ENCODE measurements around the gene BET1. TPM values are rescaled to one million over a fixed set of nuclear protein-coding genes. Genes with fewer than 3 reads are reported as not detected.

BET1 gene
- total RNA-seq, 1 experiment from 2014 or later = 21.4 TPM

- Histone ChIP-seq H3K27ac (ENCODE audit: insufficient read length, low read depth, low read length) (no peak overlapping the region), H3K56ac (ENCODE audit: insufficient read length, low read depth, low read length) (no peak overlapping the region), H4K20me1 (ENCODE audit: control insufficient read depth, insufficient read depth, insufficient read length) (no peaks in the 10 kb centered on the region), H2BK120ac (ENCODE audit: low read depth, low read length, poor library complexity, severe bottlenecking) (no peak overlapping the region), H2BK5ac (ENCODE audit: insufficient read length, low read length) (no peak overlapping the region), H3K9me3 (ENCODE audit: control insufficient read depth, low read depth, low read length) (no peaks in the 10 kb centered on the region), H2BK20ac (ENCODE audit: low read depth, low read length, poor library complexity, severe bottlenecking) (no peak overlapping the region), H2BK15ac (ENCODE audit: low read depth, low read length) (no peak overlapping the region), H3K4me1 (ENCODE audit: insufficient read depth, low read length) (no peaks in the 10 kb centered on the region), H3K79me1 (ENCODE audit: insufficient read depth, low read depth, low read length, poor library complexity, severe bottlenecking) (no peaks in the 10 kb centered on the region), H2AFZ (ENCODE audit: low read length) (no peak overlapping the region), H3K9ac (ENCODE audit: extremely low read depth, insufficient read length, low read length) (no peak overlapping the region), H3K4ac (ENCODE audit: low read depth, low read length) (no peak overlapping the region), H4K91ac (ENCODE audit: insufficient read length, low read depth, low read length) (no peak overlapping the region), H3T11ph (ENCODE audit: low read length) (no peak overlapping the region), H2AK5ac (ENCODE audit: insufficient read length, low read length) (no peak overlapping the region), H3K23ac (ENCODE audit: insufficient read length, low read depth, low read length) (no peak overlapping the region), H3K23me2 (ENCODE audit: insufficient read length, low read depth, low read length, poor library complexity, severe bottlenecking) (no peaks in the 10 kb centered on the region), H2BK12ac (ENCODE audit: insufficient read length, low read depth, low read length) (no peak overlapping the region), H3K14ac (ENCODE audit: insufficient read depth, low read length) (no peak overlapping the region), H3K79me2 (ENCODE audit: insufficient read depth, low read length) (no peaks in the 10 kb centered on the region), H3K27me3 (ENCODE audit: insufficient read depth, low read length) (no peaks in the 10 kb centered on the region), H4K5ac (ENCODE audit: insufficient read length, low read depth, low read length) (no peak overlapping the region), H3K18ac (ENCODE audit: insufficient read length, low read depth, low read length) (no peak overlapping the region), H4K8ac (replicated peaks; ENCODE audit: insufficient read length, low read depth, low read length) (no peak overlapping the region), H3K4me2 (ENCODE audit: insufficient read depth, insufficient read length, low read length) (no peak overlapping the region)
- Mint-ChIP-seq H3K27me3 (ENCODE audit: low read depth) (peaks cover 2% of the 10 kb centered on the region), H3K4me1 (no peaks in the 10 kb centered on the region), H3K4me3 (no peak overlapping the region), H3K36me3 (ENCODE audit: insufficient read depth in 1 of 3, low read depth in 3 of 3) (no peaks in the 10 kb centered on the region), H3K27ac (no peak overlapping the region), H3K9me3 (no peaks in the 10 kb centered on the region)
- DNase-seq = no peak
- no CpG with 5 or more reads among the region's 4 CpGs for WGBS (ENCODE audit: extremely low coverage, insufficient read length, low lambda C conversion rate)
- TF ChIP-seq CTCF (conservative IDR thresholded peaks at IDR 0.05) = no peak
These were observed 60.2 kb downstream of the BET1 start for GRCh38 chr7:93943816-93944540.

Other genes starting within 250 kb of the BET1 start
- 3.8 and 4.4 TPM in 2 replicates for gene TFPI2, start 113.6 kb downstream of the BET1 start, total RNA-seq (2021)
- gene GNGT1, start 97.8 kb downstream of the BET1 start, total RNA-seq (2021) = 0.20 and 0.44 TPM in 2 replicates
- gene GNG11, start 82.6 kb downstream of the BET1 start, total RNA-seq (2021) = 0.64 and 0.68 TPM in 2 replicates

Data from H9 (cell line).